Measurements from ENCODE around the gene PRDM12. TPM values are rescaled to one million over a fixed set of nuclear protein-coding genes. Genes with fewer than 3 reads are reported as not detected.
A peak's percentile ranks its signal among the peaks of the same experiment; 100 is the strongest.

Gene PRDM12
- total and polyA plus RNA-seq, 2 donors (not counting 1 experiment from before 2014, with no cell fraction given), result not detected

DNA sequence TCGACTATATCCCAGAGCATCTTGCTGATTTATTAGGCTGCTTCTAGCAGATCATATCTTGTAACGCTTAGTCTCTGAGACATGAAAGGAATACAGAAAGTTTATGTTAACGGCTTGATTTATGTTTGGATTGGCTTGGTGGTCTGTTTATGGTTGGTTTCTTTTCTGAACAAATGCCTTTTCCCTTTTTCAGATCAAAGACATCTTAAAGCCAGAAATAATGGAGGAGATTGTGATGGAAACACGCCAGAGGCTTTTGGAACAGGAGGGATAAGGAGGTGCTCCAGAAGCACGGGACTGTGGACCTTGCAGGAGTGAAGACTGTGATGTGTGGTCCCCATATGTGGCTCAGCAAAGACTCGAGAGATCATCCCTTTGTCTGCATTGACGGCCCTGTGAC lies 39.1 kb downstream of the PRDM12 start:
- Histone ChIP-seq H3K27ac (ENCODE audit: low read length in 2 of 2) (no peak overlapping the region), H3K79me2 (ENCODE audit: control insufficient read depth, insufficient read depth, low read length) (peaks cover 4% of the 10 kb centered on the region), H3K9ac (ENCODE audit: low read length) (no peak overlapping the region), H3K36me3 (replicated peaks in 1 of 2; ENCODE audit: control extremely low read depth in 1 of 2, control insufficient read depth in 1 of 2, extremely low read depth in 1 of 2, insufficient read depth in 2 of 2, low read length in 1 of 2) (peaks cover 0 to 53% of the 10 kb centered on the region in 2 experiments), H3K4me1 (ENCODE audit: control insufficient read depth in 2 of 2, insufficient read depth in 2 of 2, low read length in 2 of 2) (no peaks in the 10 kb centered on the region), H2AFZ (ENCODE audit: insufficient read depth, low read depth, low read length, poor library complexity, severe bottlenecking) (no peak overlapping the region), H3K27me3 (replicated peaks in 1 of 4; ENCODE audit: control extremely low read depth in 1 of 4, control insufficient read depth in 3 of 4, insufficient read depth in 4 of 4, low read length in 3 of 4) (no peaks in the 10 kb centered on the region), H3K9me3 (ENCODE audit: control extremely low read depth in 1 of 3, control insufficient read depth in 2 of 3, insufficient read depth in 1 of 3, low read length in 2 of 3) (no peaks in the 10 kb centered on the region), H3K4me2 (replicated peaks; ENCODE audit: low read depth, low read length, poor library complexity, severe bottlenecking) (no peak overlapping the region), H3K4me3 (ENCODE audit: control extremely low read depth in 1 of 5, extremely low read depth in 1 of 5, insufficient read depth in 1 of 5, low read depth in 2 of 5, low read length in 4 of 5) (no peak overlapping the region), H4K20me1 (ENCODE audit: control insufficient read depth, insufficient read depth, low read length, poor library complexity, severe bottlenecking) (peaks cover 11% of the 10 kb centered on the region)
- 97% methylated on average over 6 of the region's 7 CpGs for WGBS (ENCODE audit: insufficient coverage)
- no peak for ATAC-seq (ENCODE audit: low read depth)
- Mint-ChIP-seq H3K9me3 (ENCODE audit: insufficient read depth) (no peaks in the 10 kb centered on the region), H3K4me1 (peaks cover 9% of the 10 kb centered on the region), H3K27me3 (no peaks in the 10 kb centered on the region), H3K4me3 (no peak overlapping the region), H3K27ac (no peak overlapping the region)
- CTCF ChIA-PET, result interaction anchor here (0.6 to 11.6 kb wide), 3 partner anchors 21 to 458 kb away, joined by 3 to 133 read pairs (median 4); no protein-coding TSS in a partner anchor
- intact Hi-C loops (cut with micrococcal nuclease), result no loop called here
- TF ChIP-seq, protein P1, sequence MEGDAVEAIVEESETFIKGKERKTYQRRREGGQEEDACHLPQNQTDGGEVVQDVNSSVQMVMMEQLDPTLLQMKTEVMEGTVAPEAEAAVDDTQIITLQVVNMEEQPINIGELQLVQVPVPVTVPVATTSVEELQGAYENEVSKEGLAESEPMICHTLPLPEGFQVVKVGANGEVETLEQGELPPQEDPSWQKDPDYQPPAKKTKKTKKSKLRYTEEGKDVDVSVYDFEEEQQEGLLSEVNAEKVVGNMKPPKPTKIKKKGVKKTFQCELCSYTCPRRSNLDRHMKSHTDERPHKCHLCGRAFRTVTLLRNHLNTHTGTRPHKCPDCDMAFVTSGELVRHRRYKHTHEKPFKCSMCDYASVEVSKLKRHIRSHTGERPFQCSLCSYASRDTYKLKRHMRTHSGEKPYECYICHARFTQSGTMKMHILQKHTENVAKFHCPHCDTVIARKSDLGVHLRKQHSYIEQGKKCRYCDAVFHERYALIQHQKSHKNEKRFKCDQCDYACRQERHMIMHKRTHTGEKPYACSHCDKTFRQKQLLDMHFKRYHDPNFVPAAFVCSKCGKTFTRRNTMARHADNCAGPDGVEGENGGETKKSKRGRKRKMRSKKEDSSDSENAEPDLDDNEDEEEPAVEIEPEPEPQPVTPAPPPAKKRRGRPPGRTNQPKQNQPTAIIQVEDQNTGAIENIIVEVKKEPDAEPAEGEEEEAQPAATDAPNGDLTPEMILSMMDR (IDR thresholded peaks at IDR 0.05), result no peak
- TF ChIP-seq EZH2 (IDR thresholded peaks at IDR 0.05; ENCODE audit: borderline replicate concordance, insufficient read depth, low read depth, low read length, poor library complexity, severe bottlenecking), result no peak
- DNase-seq, result no peak
- POLR2A ChIA-PET, result no interaction called here

GRCh38 chr9:130707225-130707976 lies 43.0 kb downstream of the PRDM12 start:
- ATAC-seq (ENCODE audit: low read depth) (no peak), DNase-seq (peak; percentile 79)
- Mint-ChIP-seq H3K4me3 (no peak overlapping the region), H3K27ac (no peak overlapping the region), H3K9me3 (ENCODE audit: insufficient read depth) (no peaks in the 10 kb centered on the region), H3K4me1 (peaks cover 1% of the 10 kb centered on the region), H3K27me3 (no peaks in the 10 kb centered on the region)
- H4K20me1 ChIP-seq (ENCODE audit: control insufficient read depth, insufficient read depth, low read length, poor library complexity, severe bottlenecking), result no peaks in the 10 kb centered on the region
- no peak overlapping the region for H2AFZ ChIP-seq (ENCODE audit: insufficient read depth, low read depth, low read length, poor library complexity, severe bottlenecking)
- intact Hi-C loops (cut with micrococcal nuclease), result loop anchor here (1.0 kb wide), 1 partner anchor 339 kb away; no protein-coding TSS in a partner anchor
- H3K9me3 ChIP-seq (ENCODE audit: control extremely low read depth in 1 of 3, control insufficient read depth in 2 of 3, insufficient read depth in 1 of 3, low read length in 2 of 3), result no peaks in the 10 kb centered on the region
- no peak overlapping the region for H3K9ac ChIP-seq (ENCODE audit: low read length)
- CTCF ChIA-PET, result interaction anchor here (0.7 to 11.6 kb wide), 21 partner anchors 7 to 988 kb away, joined by 3 to 133 read pairs (median 4); partner anchors contain the start of gene EXOSC2
- H3K4me2 ChIP-seq (replicated peaks; ENCODE audit: low read depth, low read length, poor library complexity, severe bottlenecking), result no peak overlapping the region
- 76% methylated on average over 5 of the region's 9 CpGs for WGBS (ENCODE audit: insufficient coverage)
- peaks cover 0 to 5% of the 10 kb centered on the region in 2 donors for H3K4me1 ChIP-seq (ENCODE audit: control insufficient read depth in 2 of 2, insufficient read depth in 2 of 2, low read length in 2 of 2)
- H3K27me3 ChIP-seq (replicated peaks in 1 of 4; ENCODE audit: control extremely low read depth in 1 of 4, control insufficient read depth in 3 of 4, insufficient read depth in 4 of 4, low read length in 3 of 4), result no peaks in the 10 kb centered on the region
- TF ChIP-seq, protein P1 (IDR thresholded peaks at IDR 0.05), result peak; percentile 85
- no peak for TF ChIP-seq EZH2 (IDR thresholded peaks at IDR 0.05; ENCODE audit: borderline replicate concordance, insufficient read depth, low read depth, low read length, poor library complexity, severe bottlenecking)
- no peaks in the 10 kb centered on the region for H3K79me2 ChIP-seq (ENCODE audit: control insufficient read depth, insufficient read depth, low read length)
- peaks cover 0 to 20% of the 10 kb centered on the region in 2 experiments for H3K36me3 ChIP-seq (replicated peaks in 1 of 2; ENCODE audit: control extremely low read depth in 1 of 2, control insufficient read depth in 1 of 2, extremely low read depth in 1 of 2, insufficient read depth in 2 of 2, low read length in 1 of 2)
- POLR2A ChIA-PET, result no interaction called here
- no peak overlapping the region for H3K27ac ChIP-seq (ENCODE audit: low read length in 2 of 2)
- H3K4me3 ChIP-seq (ENCODE audit: control extremely low read depth in 1 of 5, extremely low read depth in 1 of 5, insufficient read depth in 1 of 5, low read depth in 2 of 5, low read length in 4 of 5), result no peak overlapping the region
